DOHH2 (cell line): Measurements from ENCODE around the gene CDO1.

Experiments
- H3F3A ChIP-seq: fragments of 200-600 bp; sonication (generic), shearing (Covaris generic); 2 replicates; pipeline ENCODE4 v1.6.0; 2016; ENCODE audit warnings: antibody characterized with exemption, mild to moderate bottlenecking; ENCODE audit not compliant: control insufficient read depth, insufficient read depth
- H3K27ac ChIP-seq: fragments of 200-600 bp; sonication (generic); 2 replicates; pipeline ENCODE4 v1.5.1; 2014; ENCODE audit warnings: low read depth, mild to moderate bottlenecking, low read length, moderate library complexity
- H3K27me3 ChIP-seq: fragments of 200-600 bp; sonication (generic); 2 replicates; pipeline ENCODE4 v1.6.1; 2014; ENCODE audit warnings: mild to moderate bottlenecking, low read length, mixed read lengths; ENCODE audit not compliant: control insufficient read depth
- H3K36me3 ChIP-seq: fragments of 200-600 bp; sonication (generic); 2 replicates; pipeline ENCODE4 v1.6.1; 2014; ENCODE audit warnings: mild to moderate bottlenecking, low read length, moderate library complexity, mixed read lengths; ENCODE audit not compliant: control insufficient read depth
- H3K4me1 ChIP-seq: fragments of 200-600 bp; sonication (generic); 2 replicates; pipeline ENCODE4 v1.6.1; 2014; ENCODE audit warnings: mild to moderate bottlenecking, low read length, mixed read lengths; ENCODE audit not compliant: control insufficient read depth
- H3K4me2 ChIP-seq: fragments of 200-600 bp; sonication (generic); 2 replicates; pipeline ENCODE4 v1.6.0; 2014; ENCODE audit warnings: mild to moderate bottlenecking, low read length, moderate library complexity
- H3K4me3 ChIP-seq: fragments of 200-600 bp; sonication (generic); 2 replicates; pipeline ENCODE4 v1.5.1; 2014; ENCODE audit warnings: mild to moderate bottlenecking, low read length, mixed read lengths
- H3K79me2 ChIP-seq: fragments of 200-600 bp; sonication (generic); 2 replicates; pipeline ENCODE4 v1.6.1; 2014; ENCODE audit warnings: mild to moderate bottlenecking, low read length, mixed read lengths; ENCODE audit not compliant: control insufficient read depth
- H3K9me2 ChIP-seq: fragments of 200-600 bp; sonication (generic); replicated peaks from 2 replicates; pipeline ENCODE4 v1.6.1; 2014; ENCODE audit warnings: mild to moderate bottlenecking, low read length, mixed read lengths; ENCODE audit not compliant: control insufficient read depth
- H3K9me3 ChIP-seq: fragments of 200-600 bp; sonication (generic); 2 replicates; pipeline ENCODE4 v1.6.1; 2014; ENCODE audit warnings: antibody characterized with exemption, low read length, mixed read lengths; ENCODE audit not compliant: control insufficient read depth, insufficient read depth
- H4K20me1 ChIP-seq: fragments of 200-600 bp; sonication (generic); 2 replicates; pipeline ENCODE4 v1.6.0; 2014; ENCODE audit warnings: low read depth, mild to moderate bottlenecking, antibody characterized with exemption, low read length, moderate library complexity; ENCODE audit not compliant: control insufficient read depth, insufficient read depth
- EZH2phosphoT487 ChIP-seq: fragments of 200-600 bp; sonication (generic); IDR thresholded peaks from 2 replicates; pipeline ENCODE4 v1.6.1; 2017; ENCODE audit warnings: borderline replicate concordance, mild to moderate bottlenecking, antibody characterized with exemption, low read length, moderate library complexity, mixed read lengths
- TF ChIP-seq, protein P1 (sequence below): fragments of 200-600 bp; sonication (generic); IDR thresholded peaks from one replicate; pipeline ENCODE4 v1.5.1; 2014; ENCODE audit warnings: antibody characterized with exemption, mild to moderate bottlenecking, low read depth, low read length; ENCODE audit not compliant: poor library complexity, severe bottlenecking

The CDO1 gene

DNA sequence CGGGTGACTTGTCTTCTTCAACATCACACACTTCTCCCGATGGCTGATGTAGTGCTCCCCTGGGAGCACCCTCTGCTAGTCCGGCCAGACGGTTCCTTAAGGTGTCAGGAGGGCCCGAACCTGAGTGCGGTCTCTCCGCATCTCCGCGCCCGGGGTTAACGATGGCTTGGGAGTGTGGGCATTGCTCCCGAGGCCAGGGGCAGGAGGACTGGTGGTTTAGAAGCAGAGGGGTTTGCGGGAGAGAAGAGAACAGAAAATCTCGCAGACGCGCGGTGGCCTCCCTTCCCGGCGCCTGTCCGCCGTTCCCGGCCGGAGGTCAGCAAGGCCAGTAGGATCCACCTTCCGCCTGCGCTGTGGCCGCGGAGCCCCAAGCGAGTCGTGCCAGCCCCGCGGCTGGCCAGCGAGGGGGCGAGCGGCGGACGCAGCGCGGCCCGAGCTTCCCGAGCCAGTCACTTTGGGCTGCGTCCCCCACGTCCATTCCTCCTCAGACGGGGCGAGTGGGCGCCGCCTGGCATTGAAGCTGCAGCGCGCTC lies 700 bp downstream of the CDO1 start:
- no peaks in the 10 kb centered on the region for H3K4me1 ChIP-seq
- no peak overlapping the region for H3K27ac ChIP-seq
- no peaks in the 10 kb centered on the region for H3K79me2 ChIP-seq
- H4K20me1 ChIP-seq, result no peaks in the 10 kb centered on the region
- H3K4me3 ChIP-seq, result no peak overlapping the region
- H3K4me2 ChIP-seq, result no peak overlapping the region
- H3K9me2 ChIP-seq, result no peaks in the 10 kb centered on the region
- no peaks in the 10 kb centered on the region for H3K36me3 ChIP-seq
- no peaks in the 10 kb centered on the region for H3F3A ChIP-seq
- peaks cover 13% of the 10 kb centered on the region; the same call in 1 of the 2 replicates for H3K9me3 ChIP-seq
- TF ChIP-seq, protein P1, sequence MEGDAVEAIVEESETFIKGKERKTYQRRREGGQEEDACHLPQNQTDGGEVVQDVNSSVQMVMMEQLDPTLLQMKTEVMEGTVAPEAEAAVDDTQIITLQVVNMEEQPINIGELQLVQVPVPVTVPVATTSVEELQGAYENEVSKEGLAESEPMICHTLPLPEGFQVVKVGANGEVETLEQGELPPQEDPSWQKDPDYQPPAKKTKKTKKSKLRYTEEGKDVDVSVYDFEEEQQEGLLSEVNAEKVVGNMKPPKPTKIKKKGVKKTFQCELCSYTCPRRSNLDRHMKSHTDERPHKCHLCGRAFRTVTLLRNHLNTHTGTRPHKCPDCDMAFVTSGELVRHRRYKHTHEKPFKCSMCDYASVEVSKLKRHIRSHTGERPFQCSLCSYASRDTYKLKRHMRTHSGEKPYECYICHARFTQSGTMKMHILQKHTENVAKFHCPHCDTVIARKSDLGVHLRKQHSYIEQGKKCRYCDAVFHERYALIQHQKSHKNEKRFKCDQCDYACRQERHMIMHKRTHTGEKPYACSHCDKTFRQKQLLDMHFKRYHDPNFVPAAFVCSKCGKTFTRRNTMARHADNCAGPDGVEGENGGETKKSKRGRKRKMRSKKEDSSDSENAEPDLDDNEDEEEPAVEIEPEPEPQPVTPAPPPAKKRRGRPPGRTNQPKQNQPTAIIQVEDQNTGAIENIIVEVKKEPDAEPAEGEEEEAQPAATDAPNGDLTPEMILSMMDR, result no peak
- TF ChIP-seq EZH2phosphoT487, result no peak
- no peaks in the 10 kb centered on the region for H3K27me3 ChIP-seq

DNA sequence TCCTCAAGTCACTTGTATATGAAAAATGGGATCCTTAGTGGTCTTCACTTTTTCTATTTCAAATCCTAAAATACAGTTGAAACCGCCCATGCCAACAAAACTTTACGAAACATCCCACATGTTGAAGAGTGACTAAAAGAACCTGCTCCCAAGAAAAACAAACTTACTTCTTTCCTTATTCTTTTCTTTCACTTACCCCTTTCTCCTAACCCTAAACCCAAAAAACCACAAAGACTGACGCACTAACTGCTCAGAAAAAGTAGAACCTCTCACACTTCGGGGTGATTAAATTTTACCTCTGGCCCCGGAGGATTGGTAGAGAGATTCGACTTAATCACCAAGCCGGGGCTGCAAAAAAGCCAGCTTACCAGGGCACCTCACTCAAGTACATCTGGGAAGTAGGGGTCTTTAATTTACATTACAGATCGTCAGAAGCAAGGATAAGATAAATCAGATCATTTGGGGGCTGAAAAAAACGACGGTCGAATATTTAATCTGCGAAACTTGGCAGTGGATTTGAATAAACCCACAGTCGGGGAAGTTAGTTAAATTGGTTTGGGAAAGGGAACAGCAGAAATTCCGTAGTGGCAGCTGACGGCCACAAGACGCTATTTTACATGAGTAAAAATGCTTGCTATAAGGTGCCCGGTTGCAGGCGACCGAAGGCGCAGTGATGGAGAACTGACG lies 1.3 kb downstream of the CDO1 start:
- Histone ChIP-seq H3K4me2 (no peak overlapping the region), H3K27ac (no peak overlapping the region), H3F3A (no peaks in the 10 kb centered on the region), H3K9me2 (no peaks in the 10 kb centered on the region), H3K9me3 (peaks cover 13% of the 10 kb centered on the region; the same call in 1 of the 2 replicates), H3K36me3 (no peaks in the 10 kb centered on the region), H3K27me3 (no peaks in the 10 kb centered on the region), H3K79me2 (no peaks in the 10 kb centered on the region), H4K20me1 (no peaks in the 10 kb centered on the region), H3K4me1 (no peaks in the 10 kb centered on the region), H3K4me3 (no peak overlapping the region)
- no peak for TF ChIP-seq EZH2phosphoT487
- TF ChIP-seq, protein P1, result no peak

DNA sequence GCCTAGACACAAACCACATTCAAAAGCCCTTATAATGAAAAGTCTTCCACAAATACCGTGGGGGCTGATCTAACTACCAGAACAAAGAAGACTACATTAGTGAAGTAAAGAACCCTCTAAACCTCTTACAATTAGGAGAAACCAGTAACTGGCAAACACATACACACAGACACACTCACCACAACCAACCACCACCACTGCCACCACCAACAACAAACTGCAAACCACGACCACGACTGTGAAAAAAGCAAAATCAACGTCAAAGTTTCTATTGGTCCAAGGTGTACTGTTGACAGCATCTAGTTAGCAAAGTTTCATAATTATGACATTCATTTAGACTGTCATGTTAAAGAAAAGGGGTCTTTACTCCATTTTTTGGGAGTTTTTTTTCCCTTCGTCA lies 2.7 kb downstream of the CDO1 start:
- no peaks in the 10 kb centered on the region for H3F3A ChIP-seq
- H3K4me2 ChIP-seq, result no peak overlapping the region
- no peak overlapping the region for H3K4me3 ChIP-seq
- H3K9me3 ChIP-seq, result peaks cover 13% of the 10 kb centered on the region; the same call in 1 of the 2 replicates
- no peak overlapping the region for H3K27ac ChIP-seq
- H3K36me3 ChIP-seq, result no peaks in the 10 kb centered on the region
- no peaks in the 10 kb centered on the region for H3K4me1 ChIP-seq
- H3K79me2 ChIP-seq, result no peaks in the 10 kb centered on the region
- H4K20me1 ChIP-seq, result no peaks in the 10 kb centered on the region
- no peaks in the 10 kb centered on the region for H3K9me2 ChIP-seq
- TF ChIP-seq, protein P1, result no peak
- TF ChIP-seq EZH2phosphoT487, result no peak
- H3K27me3 ChIP-seq, result no peaks in the 10 kb centered on the region
